ENCODE measurements around the gene PARVA. TPM values are rescaled to one million over a fixed set of nuclear protein-coding genes. Genes with fewer than 3 reads are reported as not detected.

PARVA gene
- total RNA-seq, 4 donors from 2014 or later = 181 to 228 (median 210) TPM

DNA sequence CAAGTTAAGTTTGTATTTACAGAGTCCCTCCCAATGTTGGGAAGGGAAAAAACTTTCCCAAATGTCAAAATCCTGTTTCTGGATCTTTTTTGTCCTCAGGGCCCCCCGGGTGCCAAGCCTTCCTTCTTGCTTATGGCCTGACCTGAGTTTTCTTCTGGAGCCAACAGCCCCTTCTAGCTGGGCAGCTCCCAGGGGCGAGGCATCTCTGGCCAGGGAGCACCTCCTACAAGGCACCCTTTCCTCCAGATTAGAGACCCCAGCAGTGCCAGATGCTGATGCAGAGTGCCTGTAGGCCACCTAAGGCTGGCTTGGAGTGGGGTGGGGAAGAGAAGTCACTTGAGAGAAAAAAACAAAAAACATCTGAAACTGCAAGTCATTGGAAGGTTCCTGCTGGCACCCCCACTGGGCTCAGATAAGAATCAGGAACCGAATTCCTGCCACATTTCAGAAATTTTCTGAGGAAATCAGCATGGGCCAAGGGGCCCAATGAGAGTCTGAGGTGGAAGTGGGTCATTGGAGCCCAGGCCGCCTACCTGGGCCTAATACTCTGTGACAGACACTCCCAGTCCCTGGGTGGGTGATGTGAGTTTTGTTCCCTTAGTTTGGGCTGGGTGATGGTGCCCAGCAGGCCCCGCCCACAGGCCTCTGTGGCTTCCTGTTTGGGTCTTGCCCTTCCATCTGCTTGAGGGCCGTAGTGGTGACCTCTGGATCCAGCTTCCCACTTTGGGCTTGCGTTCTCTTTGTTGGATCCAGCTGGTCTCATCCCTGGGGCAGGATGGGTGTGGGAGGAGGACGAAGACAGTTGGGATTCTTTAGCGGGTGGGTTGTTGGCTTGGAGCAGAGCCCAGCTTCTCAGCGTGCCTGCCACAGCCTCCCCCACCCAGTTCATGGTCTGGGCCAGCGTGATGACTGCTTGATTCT, 40.6 kb downstream of the PARVA start:
- WGBS = 60% methylated on average over 6 of the region's 11 CpGs
- Histone ChIP-seq H3K9me3 (no peaks in the 10 kb centered on the region), H3K27ac (replicated peaks in 1 of 4) (peak overlapping the region; percentile 80 to 100 (median 98)), H3K4me3 (no peak overlapping the region), H3K27me3 (no peaks in the 10 kb centered on the region), H3K4me1 (peaks cover 34 to 94% (median 83%) of the 10 kb centered on the region in 4 donors), H3K36me3 (no peaks in the 10 kb centered on the region)
- no peak for TF ChIP-seq POLR2AphosphoS5 (IDR thresholded peaks at IDR 0.05)
- TF ChIP-seq EP300 (IDR thresholded peaks at IDR 0.05) = no peak
- TF ChIP-seq POLR2A (IDR thresholded peaks at IDR 0.05; ENCODE audit: low read depth) = no peak
- TF ChIP-seq, protein P1, sequence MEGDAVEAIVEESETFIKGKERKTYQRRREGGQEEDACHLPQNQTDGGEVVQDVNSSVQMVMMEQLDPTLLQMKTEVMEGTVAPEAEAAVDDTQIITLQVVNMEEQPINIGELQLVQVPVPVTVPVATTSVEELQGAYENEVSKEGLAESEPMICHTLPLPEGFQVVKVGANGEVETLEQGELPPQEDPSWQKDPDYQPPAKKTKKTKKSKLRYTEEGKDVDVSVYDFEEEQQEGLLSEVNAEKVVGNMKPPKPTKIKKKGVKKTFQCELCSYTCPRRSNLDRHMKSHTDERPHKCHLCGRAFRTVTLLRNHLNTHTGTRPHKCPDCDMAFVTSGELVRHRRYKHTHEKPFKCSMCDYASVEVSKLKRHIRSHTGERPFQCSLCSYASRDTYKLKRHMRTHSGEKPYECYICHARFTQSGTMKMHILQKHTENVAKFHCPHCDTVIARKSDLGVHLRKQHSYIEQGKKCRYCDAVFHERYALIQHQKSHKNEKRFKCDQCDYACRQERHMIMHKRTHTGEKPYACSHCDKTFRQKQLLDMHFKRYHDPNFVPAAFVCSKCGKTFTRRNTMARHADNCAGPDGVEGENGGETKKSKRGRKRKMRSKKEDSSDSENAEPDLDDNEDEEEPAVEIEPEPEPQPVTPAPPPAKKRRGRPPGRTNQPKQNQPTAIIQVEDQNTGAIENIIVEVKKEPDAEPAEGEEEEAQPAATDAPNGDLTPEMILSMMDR (IDR thresholded peaks at IDR 0.05) = no peak
- peak; percentile 89 for DNase-seq (ENCODE audit: extremely low spot score)
- intact Hi-C loops (cut with DNase I) = loop anchor here (5.0 to 10.0 kb wide), 2 partner anchors 124 to 257 kb away; partner anchors contain the start of gene TEAD1

DNA sequence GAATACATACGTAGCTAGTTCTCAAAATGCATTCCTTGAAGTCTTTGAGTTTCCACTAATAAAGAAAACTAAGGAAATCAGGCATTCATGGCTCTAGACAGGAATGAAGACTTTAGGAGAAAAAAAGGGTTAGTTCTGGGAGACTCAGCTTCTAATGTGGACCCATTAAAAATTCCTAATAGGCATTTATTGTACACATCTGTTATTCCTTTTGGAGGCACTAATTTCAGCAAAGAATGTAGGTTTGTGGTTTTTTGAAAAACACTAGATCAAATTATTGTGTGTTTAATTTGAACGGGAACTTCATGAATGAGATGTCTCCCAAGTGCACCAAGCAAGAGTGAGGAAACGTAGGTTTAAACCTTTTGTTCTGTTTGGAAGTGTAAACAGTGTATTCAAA, 42.7 kb downstream of the PARVA start:
- H3K4me1 ChIP-seq = peaks cover 17 to 83% (median 75%) of the 10 kb centered on the region in 4 donors

DNA sequence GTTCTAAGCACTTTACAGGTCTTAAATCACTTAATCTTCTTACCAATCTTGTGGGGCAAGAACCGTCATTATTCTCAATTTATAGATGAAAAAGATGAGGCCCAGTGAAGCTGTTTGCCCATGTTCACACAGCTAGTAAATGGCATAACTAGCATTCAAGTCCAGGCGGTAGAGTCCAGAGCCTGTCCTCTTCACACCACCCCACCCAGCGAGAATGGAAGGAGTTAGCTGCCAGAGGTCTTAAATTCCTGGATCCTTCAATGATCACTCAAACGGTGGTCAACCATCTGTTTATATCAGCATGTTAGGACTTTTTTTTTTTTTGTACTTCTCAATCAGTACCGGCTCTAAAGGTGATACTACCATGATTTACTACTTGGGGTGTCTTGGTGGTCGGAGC, 43.3 kb downstream of the PARVA start:
- intact Hi-C loops (cut with DNase I) = no loop called here
- Histone ChIP-seq H3K36me3 (peaks cover 0 to 2% (median 0%) of the 10 kb centered on the region in 4 donors), H3K9me3 (no peaks in the 10 kb centered on the region), H3K27ac (replicated peaks in 1 of 4) (peak overlapping the region; percentile 80 to 100 (median 98)), H3K27me3 (no peaks in the 10 kb centered on the region), H3K4me1 (peaks cover 15 to 83% (median 74%) of the 10 kb centered on the region in 4 donors), H3K4me3 (no peak overlapping the region)
- DNase-seq (ENCODE audit: extremely low spot score) = peak; percentile 50
- WGBS = 88% methylated on average over 6 of the region's 6 CpGs
- TF ChIP-seq, protein P1 (IDR thresholded peaks at IDR 0.05) = no peak
- TF ChIP-seq POLR2AphosphoS5 (IDR thresholded peaks at IDR 0.05) (no peak), EP300 (IDR thresholded peaks at IDR 0.05) (no peak), POLR2A (IDR thresholded peaks at IDR 0.05; ENCODE audit: low read depth) (no peak)

More for the DNA sequence above, 42.7 kb downstream of the PARVA start:
- no peak overlapping the region for H3K4me3 ChIP-seq
- no peak for DNase-seq (ENCODE audit: extremely low spot score)
- WGBS = 62% methylated on average over 3 of the region's 3 CpGs
- no peaks in the 10 kb centered on the region for H3K27me3 ChIP-seq
- H3K27ac ChIP-seq (replicated peaks in 1 of 4) = peak overlapping the region; percentile 80 to 100 (median 98)
- TF ChIP-seq POLR2AphosphoS5 (IDR thresholded peaks at IDR 0.05) = no peak
- no peak for TF ChIP-seq POLR2A (IDR thresholded peaks at IDR 0.05; ENCODE audit: low read depth)
- TF ChIP-seq, protein P1 (IDR thresholded peaks at IDR 0.05) = no peak
- H3K9me3 ChIP-seq = no peaks in the 10 kb centered on the region
- no peaks in the 10 kb centered on the region for H3K36me3 ChIP-seq
- intact Hi-C loops (cut with DNase I) = no loop called here

DNA sequence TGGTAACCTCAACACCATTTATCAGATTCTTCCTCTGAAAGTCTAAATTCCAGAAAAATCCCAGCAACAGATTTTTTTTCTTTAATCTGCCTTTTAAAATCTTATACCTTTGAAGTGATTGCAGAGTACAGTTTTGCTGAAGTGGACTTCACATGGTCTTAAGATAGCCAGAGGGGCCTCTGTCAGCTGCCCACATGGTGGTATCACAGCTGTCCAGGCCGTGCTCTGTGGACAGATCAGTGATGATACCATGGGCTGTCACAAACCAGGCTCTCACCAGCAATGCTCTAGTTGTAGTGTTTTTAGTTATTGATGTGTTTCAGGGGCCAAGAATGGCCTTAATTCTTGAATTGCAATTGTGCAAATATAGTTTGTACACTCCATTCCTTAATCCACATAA, 44.0 kb downstream of the PARVA start:
- no peaks in the 10 kb centered on the region for H3K9me3 ChIP-seq
- peak; percentile 24 for DNase-seq (ENCODE audit: extremely low spot score)
- H3K36me3 ChIP-seq = peaks cover 0 to 2% (median 0%) of the 10 kb centered on the region in 4 donors
- TF ChIP-seq, protein P1 (IDR thresholded peaks at IDR 0.05) = no peak
- TF ChIP-seq EP300 (IDR thresholded peaks at IDR 0.05) = no peak
- TF ChIP-seq POLR2A (IDR thresholded peaks at IDR 0.05; ENCODE audit: low read depth) = no peak
- TF ChIP-seq POLR2AphosphoS5 (IDR thresholded peaks at IDR 0.05) = no peak
- intact Hi-C loops (cut with DNase I) = no loop called here
- H3K27me3 ChIP-seq = no peaks in the 10 kb centered on the region
- no peak overlapping the region for H3K4me3 ChIP-seq
- 71% methylated on average over 1 of the region's 1 CpG for WGBS
- H3K4me1 ChIP-seq = peaks cover 15 to 83% (median 73%) of the 10 kb centered on the region in 4 donors
- peak overlapping the region in 3 of 4 donors; percentile 98 to 100 (median 99) for H3K27ac ChIP-seq (replicated peaks in 1 of 4)

Data from esophagus muscularis mucosa (tissue), 4 donors.